Fibroblast of skin of abdomen (primary cell): ENCODE results near the gene BEST1.
"Not testable (repeated sequence)": the region's sequence is repeated elsewhere in the genome, so short reads cannot be mapped to it uniquely, and the experiment has no call there.

Experiments
- DNase-seq: peaks from one replicate; pipeline ENCODE4 v3.0.0-alpha.2; 2013

The BEST1 gene

GRCh38 chr11:61949169-61950034 is 749 bp upstream of the BEST1 start:
- DNase-seq = peak; percentile 98

DNA sequence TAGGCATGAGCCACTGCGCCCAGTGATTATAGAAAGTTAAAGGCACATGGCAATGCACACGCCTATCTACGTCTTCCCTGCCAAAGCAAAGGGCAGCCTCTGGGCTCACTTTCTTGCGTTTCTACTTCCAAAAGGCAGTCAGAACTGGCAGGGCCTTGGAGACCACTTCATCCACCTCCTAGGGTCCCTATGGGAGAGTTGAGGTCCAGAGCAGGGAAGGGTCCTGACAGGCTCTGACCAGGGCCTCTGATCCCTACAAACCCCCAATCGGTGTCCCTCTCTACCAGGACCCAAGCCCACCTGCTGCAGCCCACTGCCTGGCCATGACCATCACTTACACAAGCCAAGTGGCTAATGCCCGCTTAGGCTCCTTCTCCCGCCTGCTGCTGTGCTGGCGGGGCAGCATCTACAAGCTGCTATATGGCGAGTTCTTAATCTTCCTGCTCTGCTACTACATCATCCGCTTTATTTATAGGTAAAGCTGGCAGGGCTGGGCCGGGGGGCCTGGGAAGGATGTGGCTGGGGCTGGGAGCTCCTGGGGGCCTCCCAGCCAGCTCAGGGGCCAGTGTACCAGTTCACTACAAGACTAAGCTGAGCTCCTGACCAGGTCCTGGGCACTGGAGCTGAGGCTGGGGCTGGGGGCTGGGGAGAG is 1.5 kb downstream of the BEST1 start:
- no peak for DNase-seq

DNA sequence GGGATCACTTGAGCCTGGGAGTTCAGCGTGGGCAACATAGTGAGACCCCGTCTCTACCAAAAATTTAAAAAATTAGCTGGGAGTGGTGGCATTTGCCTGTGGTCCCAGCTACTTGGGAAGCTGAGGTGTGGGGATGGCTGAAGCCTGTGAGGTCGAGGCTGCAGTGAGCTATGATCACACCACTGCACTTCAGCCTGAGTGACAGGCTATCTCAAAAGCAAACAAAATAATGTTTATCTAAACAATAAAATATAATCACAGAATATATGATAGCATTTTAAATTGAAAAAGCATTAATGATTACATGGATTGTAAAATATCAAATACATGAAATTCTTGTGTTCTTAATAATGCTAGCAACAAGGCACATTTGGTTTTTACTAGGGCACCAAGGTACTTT is 2.7 kb downstream of the BEST1 start:
- DNase-seq = no peak

DNA sequence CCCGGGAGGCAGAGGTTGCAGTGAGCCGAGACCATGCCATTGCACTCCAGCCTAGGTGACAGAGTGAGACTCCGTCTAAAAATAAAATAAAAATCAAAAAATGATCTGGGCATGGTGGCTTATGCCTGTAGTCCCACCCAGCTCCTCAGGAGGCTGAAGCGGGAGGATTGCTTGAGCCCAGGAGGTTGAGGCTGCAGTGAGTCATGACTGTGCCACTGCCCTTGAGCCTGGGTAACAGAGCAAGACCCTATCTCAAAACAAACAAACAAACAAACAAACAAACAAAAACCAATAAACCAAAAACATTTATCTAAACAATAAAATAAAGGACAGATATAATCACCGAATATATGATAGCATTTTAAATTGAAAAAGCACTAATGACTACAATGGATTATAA is 3.5 kb downstream of the BEST1 start:
- DNase-seq = not testable (repeated sequence)

DNA sequence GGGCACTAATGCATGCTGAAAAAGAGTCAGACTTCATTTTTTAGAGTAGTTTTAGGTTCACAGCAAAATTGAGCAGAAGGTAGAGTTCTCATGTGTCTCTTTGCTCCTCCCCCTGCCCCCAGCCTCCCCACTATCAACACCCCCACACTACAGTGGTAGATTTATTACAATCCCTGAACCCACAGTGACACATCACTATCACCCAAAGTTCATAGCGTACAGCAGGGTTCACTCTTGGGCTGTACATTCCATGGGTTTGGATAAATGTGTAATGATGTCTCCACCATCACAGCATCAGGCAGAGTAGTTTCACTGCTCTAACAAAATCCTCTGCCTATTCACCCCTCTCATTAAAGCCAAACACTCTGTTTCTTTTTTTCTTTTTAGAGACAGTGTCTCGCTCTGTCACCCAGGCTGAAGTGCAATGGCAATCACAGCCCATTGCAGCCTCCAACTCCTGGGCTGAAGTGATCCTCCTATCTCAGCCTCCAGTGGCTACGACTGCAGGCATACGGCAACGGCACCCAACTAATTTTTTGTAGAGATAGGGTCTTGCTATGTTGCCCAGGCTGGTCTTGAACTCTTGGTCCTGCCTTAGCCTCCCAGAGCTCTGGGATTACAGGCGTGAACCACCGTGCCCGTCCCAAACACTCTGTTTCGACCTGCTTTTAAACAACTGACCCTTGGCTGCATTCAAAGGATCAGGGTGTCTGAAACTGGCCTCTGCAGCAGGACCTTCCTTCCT is 4.1 kb downstream of the BEST1 start:
- peak; percentile 78 for DNase-seq

- peak; percentile 85 for DNase-seq
Observed at GRCh38 chr11:61954851-61955421, 4.8 kb downstream of the BEST1 start.

DNA sequence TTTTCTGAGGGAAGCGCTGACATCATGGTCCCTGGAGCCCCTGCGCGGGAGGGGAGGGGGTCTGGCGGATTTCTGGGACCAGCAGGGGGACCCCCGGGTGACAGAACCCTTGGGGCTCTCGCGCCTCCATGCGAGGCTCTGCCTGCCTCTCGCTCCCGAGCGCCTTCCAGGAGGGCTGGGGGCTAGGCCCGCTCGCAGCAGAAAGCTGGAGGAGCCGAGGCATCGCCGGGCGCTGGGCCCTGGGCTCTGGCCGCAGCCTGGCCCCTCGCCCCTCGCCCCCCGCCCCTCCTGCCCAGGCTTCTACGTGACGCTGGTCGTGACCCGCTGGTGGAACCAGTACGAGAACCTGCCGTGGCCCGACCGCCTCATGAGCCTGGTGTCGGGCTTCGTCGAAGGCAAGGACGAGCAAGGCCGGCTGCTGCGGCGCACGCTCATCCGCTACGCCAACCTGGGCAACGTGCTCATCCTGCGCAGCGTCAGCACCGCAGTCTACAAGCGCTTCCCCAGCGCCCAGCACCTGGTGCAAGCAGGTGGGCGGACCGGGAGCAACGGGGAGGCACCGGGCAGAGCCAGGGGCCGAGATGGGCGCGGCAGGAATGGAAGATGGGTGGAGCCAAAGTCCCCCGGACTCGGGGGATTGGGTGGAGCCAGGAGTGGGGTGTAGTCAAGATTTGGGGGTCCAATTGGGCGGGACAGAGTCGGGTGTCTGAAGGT is 5.4 kb downstream of the BEST1 start:
- DNase-seq = no peak

DNA sequence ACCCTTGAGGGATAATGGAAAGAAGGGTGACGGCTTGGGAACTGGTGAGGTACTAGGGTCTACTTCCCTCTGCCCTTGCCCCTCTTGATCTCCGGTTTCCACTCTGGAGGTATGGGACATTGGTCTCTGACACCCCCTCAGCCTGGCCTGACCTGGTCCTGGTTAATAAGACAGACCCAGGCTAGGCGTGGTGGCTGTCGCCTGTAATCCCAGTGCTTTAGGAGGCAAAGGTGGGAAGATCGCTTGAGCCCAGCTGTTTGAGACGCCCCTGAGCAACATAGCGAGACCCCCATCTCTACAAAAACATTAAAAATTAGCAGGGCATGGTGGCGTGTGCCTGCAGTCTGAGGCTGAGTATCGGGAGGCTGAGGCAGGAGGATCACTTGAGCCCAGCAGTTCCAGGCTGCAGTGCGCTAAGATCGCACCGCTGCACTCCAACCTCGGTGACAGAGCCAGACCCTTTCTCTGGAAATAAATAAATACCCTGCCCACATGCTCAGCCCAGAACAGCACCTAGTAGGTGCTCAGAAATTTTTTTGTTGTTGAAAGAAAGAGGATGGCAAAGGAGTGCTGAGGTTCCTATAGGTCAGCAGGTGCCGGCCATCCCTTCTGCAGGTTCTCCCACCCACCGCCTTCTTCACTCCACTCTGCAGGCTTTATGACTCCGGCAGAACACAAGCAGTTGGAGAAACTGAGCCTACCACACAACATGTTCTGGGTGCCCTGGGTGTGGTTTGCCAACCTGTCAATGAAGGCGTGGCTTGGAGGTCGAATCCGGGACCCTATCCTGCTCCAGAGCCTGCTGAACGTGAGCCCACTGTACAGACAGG is 6.3 kb downstream of the BEST1 start:
- no peak for DNase-seq

- DNase-seq = no peak
Observed at GRCh38 chr11:61957021-61957770, 7.0 kb downstream of the BEST1 start.

DNA sequence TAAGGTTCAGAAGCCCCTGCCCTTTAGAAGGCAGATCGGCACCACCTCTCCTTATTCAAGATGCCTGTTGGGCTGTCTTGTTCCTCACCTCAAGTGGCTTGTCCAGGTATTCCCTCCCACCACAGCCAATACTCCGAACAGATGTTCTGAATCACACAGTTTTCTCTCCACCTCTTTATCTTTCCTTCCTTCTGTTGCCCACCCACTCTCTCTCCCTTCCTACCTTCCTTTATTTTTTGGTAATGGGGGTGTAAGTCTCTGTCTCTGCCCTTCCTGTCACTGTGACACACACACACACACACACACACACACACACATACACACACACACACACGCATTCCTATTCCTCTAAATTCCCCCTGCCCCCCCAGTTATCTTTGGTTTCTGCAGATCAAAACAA is 8.4 kb downstream of the BEST1 start:
- no peak for DNase-seq

- no peak for DNase-seq
Observed at GRCh38 chr11:61959114-61959513, 9.0 kb downstream of the BEST1 start.

- DNase-seq = no peak
Observed at GRCh38 chr11:61959678-61960077, 9.5 kb downstream of the BEST1 start.

DNA sequence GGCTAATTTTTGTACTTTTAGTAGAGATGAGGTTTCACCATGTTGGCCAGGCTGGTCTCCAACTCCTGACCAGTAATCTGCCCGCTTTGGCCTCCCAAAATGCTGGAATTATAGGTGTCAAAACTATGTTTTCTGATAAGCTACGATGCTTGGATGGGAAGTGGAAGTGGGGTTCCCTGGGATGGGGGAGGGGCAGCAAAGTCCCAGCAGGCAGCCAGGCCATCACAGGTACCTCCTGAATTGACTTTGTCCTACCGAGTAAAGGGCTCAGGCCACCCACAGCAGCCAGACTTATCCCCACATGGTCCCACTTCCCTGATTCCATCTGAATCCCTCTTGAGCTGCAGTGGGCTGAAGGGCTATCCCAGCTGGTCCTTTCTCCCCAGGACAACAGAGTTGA is 10.4 kb downstream of the BEST1 start:
- DNase-seq = no peak

GRCh38 chr11:61961570-61962212 is 11.5 kb downstream of the BEST1 start:
- no peak for DNase-seq

GRCh38 chr11:61962213-61963015 is 12.3 kb downstream of the BEST1 start:
- no peak for DNase-seq

DNA sequence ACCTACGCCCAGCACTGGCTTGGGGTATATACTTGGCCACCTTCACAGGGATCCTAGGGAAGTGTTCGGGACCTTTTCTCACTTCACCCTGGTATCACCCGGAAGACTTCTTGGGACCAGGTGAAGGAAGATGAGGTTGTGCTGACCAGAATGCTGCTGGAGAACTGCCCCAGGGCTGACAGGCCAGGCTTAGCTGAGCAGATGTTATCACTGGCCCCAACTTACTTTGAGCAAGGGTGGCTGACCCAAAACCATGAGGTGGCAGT is 12.8 kb downstream of the BEST1 start:
- DNase-seq = no peak

DNA sequence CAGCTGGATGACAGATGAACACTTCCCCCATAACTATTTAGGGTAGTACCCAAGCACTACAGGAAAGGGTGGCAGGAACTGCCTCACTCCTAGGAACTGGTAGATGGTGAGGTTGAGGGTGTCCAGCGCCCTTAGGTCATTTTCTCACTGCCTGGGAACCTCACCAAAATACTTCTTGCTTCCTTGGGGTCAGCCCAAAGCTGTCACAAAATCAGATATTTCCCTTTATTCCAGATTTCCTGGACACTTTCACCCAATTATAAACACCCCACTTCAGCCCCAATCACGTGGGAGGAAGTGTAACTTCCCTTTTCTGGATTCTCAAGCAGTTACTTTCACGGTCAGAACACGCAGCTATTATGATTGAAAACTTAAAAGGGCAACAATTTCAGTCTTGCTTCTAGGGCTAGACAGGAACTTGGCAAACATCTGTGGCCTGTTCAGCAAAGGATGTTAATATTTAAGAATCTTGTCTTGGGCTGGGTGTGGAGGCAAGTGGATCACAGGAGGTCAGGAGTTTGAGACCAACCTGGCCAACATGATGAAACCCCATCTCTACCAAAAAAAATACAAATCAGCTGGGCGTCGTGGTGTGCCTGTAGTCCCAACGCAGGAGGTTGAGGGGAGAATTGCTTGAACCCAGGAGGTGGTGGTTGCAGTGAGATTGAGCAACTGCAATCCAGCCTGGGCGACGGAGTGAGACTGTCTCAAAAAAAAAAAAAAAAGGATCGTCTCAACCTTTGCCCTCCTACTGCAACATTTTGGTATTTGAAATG is 13.3 kb downstream of the BEST1 start:
- DNase-seq = no peak

- DNase-seq = no peak
Observed at GRCh38 chr11:61964058-61964665, 14.0 kb downstream of the BEST1 start.
